Tibial nerve (tissue), 4 donors: ENCODE results near the gene AUTS2.

ENCODE experiments used
- CTCF ChIP-seq, 5 experiments: fragments of 200-600 bp in 3 of 5; fragments of 450-650 bp in 2 of 5; sonication (generic) in 3 of 5; IDR thresholded peaks; one replicate each; pipeline ENCODE4 v1.5.1; 2016 to 2019; ENCODE audit warnings: antibody characterized with exemption in 5 of 5, mild to moderate bottlenecking in 3 of 5, moderate library complexity in 2 of 5
- EP300 ChIP-seq, 2 donors: sonication (generic); formaldehyde crosslinking; IDR thresholded peaks; one replicate each; pipeline ENCODE4 v1.6.1; 2017; ENCODE audit warnings: antibody characterized with exemption in 2 of 2, mild to moderate bottlenecking in 1 of 2
- POLR2A ChIP-seq, 2 donors: fragments of 450-650 bp; IDR thresholded peaks; one replicate each; pipeline ENCODE4 v1.6.1; 2017; ENCODE audit warnings: antibody characterized with exemption in 2 of 2, mild to moderate bottlenecking in 2 of 2, moderate library complexity in 2 of 2

- TF ChIP-seq EP300 (IDR thresholded peaks at IDR 0.05), result no peak
- TF ChIP-seq CTCF (IDR thresholded peaks at IDR 0.05), result no peak
- TF ChIP-seq POLR2A (IDR thresholded peaks at IDR 0.05), result no peak
Observed at GRCh38 chr7:70457482-70457881, 859.2 kb downstream of the AUTS2 start.
